GM23338 (cell line): Measurements from ENCODE around the gene BAZ1B. TPM values are rescaled to one million over a fixed set of nuclear protein-coding genes. Genes with fewer than 3 reads are reported as not detected.

Experiments
- ATAC-seq: fragments of 200-7000 bp; cut with Tn5 transposase; 3 replicates; pipeline ENCODE4 v1.9.1; 2020
- DNase-seq: peaks from one replicate; pipeline ENCODE4 v3.0.0-alpha.2; 2015; ENCODE audit warnings: low spot score
- H2AFZ ChIP-seq: fragments of 200-600 bp; sonication (generic); 2 replicates; pipeline ENCODE4 v1.8.0; 2016; ENCODE audit warnings: antibody characterized with exemption, mild to moderate bottlenecking, moderate library complexity
- H3F3A ChIP-seq: fragments of 200-600 bp; sonication (generic); replicated peaks from 2 replicates; pipeline ENCODE4 v1.8.0; 2017; ENCODE audit warnings: antibody characterized with exemption, mixed run types, low read depth
- H3K27ac ChIP-seq: fragments of 200-600 bp; sonication (generic); 2 replicates; pipeline ENCODE4 v1.6.1; 2016; ENCODE audit warnings: low read depth
- H3K27me3 ChIP-seq: fragments of 200-600 bp; sonication (generic); 2 replicates; pipeline ENCODE4 v1.8.0; 2016; ENCODE audit warnings: mild to moderate bottlenecking, mixed run types, moderate library complexity; ENCODE audit not compliant: insufficient read depth
- H3K36me3 ChIP-seq: fragments of 200-600 bp; sonication (generic); 2 replicates; pipeline ENCODE4 v1.8.0; 2016; ENCODE audit warnings: mild to moderate bottlenecking; ENCODE audit not compliant: insufficient read depth
- H3K4me1 ChIP-seq: fragments of 200-600 bp; sonication (generic); 2 replicates; pipeline ENCODE4 v1.8.0; 2016; ENCODE audit warnings: mild to moderate bottlenecking, moderate library complexity; ENCODE audit not compliant: insufficient read depth
- H3K4me2 ChIP-seq: fragments of 200-600 bp; sonication (generic); 2 replicates; pipeline ENCODE4 v1.7.1; 2017; ENCODE audit warnings: mixed run types
- H3K4me3 ChIP-seq: fragments of 200-600 bp; sonication (generic); 2 replicates; pipeline ENCODE4 v1.6.1; 2016; ENCODE audit warnings: mixed run types
- H3K79me2 ChIP-seq: fragments of 200-600 bp; sonication (generic); replicated peaks from 2 replicates; pipeline ENCODE4 v1.8.0; 2017; ENCODE audit warnings: mild to moderate bottlenecking; ENCODE audit not compliant: insufficient read depth
- H3K9me2 ChIP-seq: fragments of 200-600 bp; sonication (generic); 2 replicates; pipeline ENCODE4 v1.8.0; 2017; ENCODE audit not compliant: insufficient read depth
- H4K20me1 ChIP-seq: fragments of 200-600 bp; sonication (generic); replicated peaks from 2 replicates; pipeline ENCODE4 v1.8.0; 2017; ENCODE audit warnings: mild to moderate bottlenecking; ENCODE audit not compliant: insufficient read depth
- H3K27ac Mint-ChIP-seq: 2 replicates; pipeline ENCODE4 v1.8.0; 2020; ENCODE audit warnings: inconsistent platforms, mild to moderate bottlenecking, moderate library complexity, mixed read lengths
- H3K27me3 Mint-ChIP-seq: 3 replicates; pipeline ENCODE4 v1.8.0; 2022; ENCODE audit warnings: low read depth, mild to moderate bottlenecking, moderate library complexity, mixed read lengths, inconsistent platforms; ENCODE audit not compliant: insufficient read depth, poor library complexity
- H3K36me3 Mint-ChIP-seq: 3 replicates; pipeline ENCODE4 v1.8.0; 2021; ENCODE audit warnings: low read depth, mild to moderate bottlenecking, inconsistent platforms, moderate library complexity, mixed read lengths
- H3K4me1 Mint-ChIP-seq: 3 replicates; pipeline ENCODE4 v1.8.0; 2020; ENCODE audit warnings: mild to moderate bottlenecking, inconsistent platforms, mixed read lengths
- H3K4me3 Mint-ChIP-seq: 3 replicates; pipeline ENCODE4 v1.8.0; 2021; ENCODE audit warnings: moderate library complexity, mild to moderate bottlenecking, inconsistent platforms, mixed read lengths
- H3K9me3 Mint-ChIP-seq: 3 replicates; pipeline ENCODE4 v1.8.0; 2020; ENCODE audit warnings: moderate library complexity, mild to moderate bottlenecking, inconsistent platforms, mixed read lengths
- CREB1 ChIP-seq: fragments of 250-450 bp; sonication (Bioruptor Pico); IDR thresholded peaks from 2 replicates; pipeline ENCODE4 v1.5.0; 2020; ENCODE audit warnings: low read depth, mild to moderate bottlenecking, moderate library complexity
- CTCF ChIP-seq, 2 experiments: fragments of 200-600 bp in 1 of 2; sonication (generic) in 1 of 2; conservative IDR thresholded peaks; 2 replicates each; pipeline versions ENCODE4 v1.5.1 to v1.6.1; 2016 to 2017; ENCODE audit warnings: antibody characterized with exemption in 2 of 2, low read depth in 2 of 2, mild to moderate bottlenecking in 2 of 2, moderate library complexity in 1 of 2
- EZH2 ChIP-seq: fragments of 200-600 bp; sonication (generic); IDR thresholded peaks from one replicate; pipeline ENCODE4 v1.8.0; 2017; ENCODE audit warnings: antibody characterized with exemption, mild to moderate bottlenecking, low read depth; ENCODE audit not compliant: unreplicated experiment
- EZH2phosphoT487 ChIP-seq: fragments of 200-600 bp; sonication (generic); IDR thresholded peaks from one replicate; pipeline ENCODE4 v1.8.1; 2018; ENCODE audit warnings: antibody characterized with exemption; ENCODE audit not compliant: unreplicated experiment
- JUNB ChIP-seq: IDR thresholded peaks from one replicate; pipeline ENCODE4 v1.6.1; 2016; ENCODE audit warnings: antibody characterized with exemption; ENCODE audit not compliant: unreplicated experiment
- NANOG ChIP-seq: IDR thresholded peaks from 2 replicates; pipeline ENCODE4 v1.6.1; 2016; ENCODE audit warnings: antibody characterized with exemption, borderline replicate concordance
- POLR2AphosphoS5 ChIP-seq: IDR thresholded peaks from 2 replicates; pipeline ENCODE4 v1.6.1; 2016; ENCODE audit warnings: antibody characterized with exemption, low read depth
- REST ChIP-seq: IDR thresholded peaks from one replicate; pipeline ENCODE4 v1.6.1; 2018; ENCODE audit warnings: antibody characterized with exemption; ENCODE audit not compliant: unreplicated experiment
- STAT1 ChIP-seq: IDR thresholded peaks from one replicate; pipeline ENCODE4 v1.6.1; 2016; ENCODE audit warnings: antibody characterized with exemption; ENCODE audit not compliant: unreplicated experiment
- ZNF114 ChIP-seq: fragments of 250-450 bp; sonication (Bioruptor Pico); IDR thresholded peaks from 2 replicates; pipeline ENCODE4 v1.5.0; 2020; ENCODE audit warnings: mild to moderate bottlenecking, moderate library complexity
- ZNF331 ChIP-seq: fragments of 250-450 bp; sonication (Bioruptor Pico); IDR thresholded peaks from 2 replicates; pipeline ENCODE4 v1.5.0; 2020; ENCODE audit warnings: low read depth, mild to moderate bottlenecking, moderate library complexity
- polyA plus RNA-seq: library from polyadenylated mRNA; unstranded; fragments of >200 nt; fragmentation: Nextera tagmentation; extraction: Ambion mirVana; gene quantifications from 2 replicates; pipeline ENCODE4 v1.2.1, GENCODE V29; 2016
- total RNA-seq: library from RNA; depleted of rRNA; stranded (reverse); fragments of >200 nt; shearing (Covaris generic); gene quantifications from 2 replicates; pipeline ENCODE4 v1.2.3, GENCODE V29; 2014
- TF ChIP-seq, protein P1 (sequence below): fragments of 250-450 bp; sonication (Bioruptor Pico); IDR thresholded peaks from 2 replicates; pipeline ENCODE4 v1.5.0; 2020; ENCODE audit warnings: mild to moderate bottlenecking, moderate library complexity
- TF ChIP-seq, protein P2 (sequence below): IDR thresholded peaks from 2 replicates; pipeline ENCODE4 v1.6.1; 2016; ENCODE audit warnings: antibody characterized with exemption

The BAZ1B gene
- total and polyA plus RNA-seq, 2 experiments from 2014 or later: 40.4 to 70.7 TPM

DNA sequence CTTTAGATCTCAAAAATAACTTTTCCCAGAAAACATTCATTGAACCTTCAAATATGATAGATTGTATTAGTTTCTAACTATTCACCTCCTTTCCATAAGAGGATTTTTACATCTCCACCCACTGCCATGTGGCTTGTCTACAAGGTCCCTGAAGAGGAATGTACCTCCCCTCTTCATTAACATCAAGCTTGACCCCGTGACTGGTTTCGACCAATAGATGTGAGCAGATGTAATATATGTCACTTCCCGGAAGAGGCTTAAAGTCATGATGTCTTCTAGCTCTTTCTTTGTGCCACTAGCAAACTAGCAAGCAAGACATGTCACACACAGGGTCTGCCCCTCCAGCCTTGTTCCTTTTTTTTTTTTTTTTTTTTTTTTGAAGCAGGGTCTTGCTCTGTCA lies 6.9 kb downstream of the BAZ1B start:
- peaks cover 13% of the 10 kb centered on the region for H3K4me1 ChIP-seq
- Mint-ChIP-seq H3K27ac (no peak overlapping the region; the same call in 1 of the 2 replicates), H3K4me3 (no peak overlapping the region), H3K27me3 (no peaks in the 10 kb centered on the region), H3K4me1 (peaks cover 20% of the 10 kb centered on the region), H3K9me3 (no peaks in the 10 kb centered on the region), H3K36me3 (peaks cover 79% of the 10 kb centered on the region)
- H3F3A ChIP-seq: 0 out of 2 replicates have a peak, but pooled peaks cover 4% of the 10 kb centered on the region
- H3K27me3 ChIP-seq: no peaks in the 10 kb centered on the region
- H4K20me1 ChIP-seq: peaks cover 87% of the 10 kb centered on the region
- H3K4me2 ChIP-seq: no peak overlapping the region
- no peak overlapping the region for H3K4me3 ChIP-seq
- H3K79me2 ChIP-seq: peaks cover 100% of the 10 kb centered on the region
- no peaks in the 10 kb centered on the region for H3K9me2 ChIP-seq
- peaks cover 48% of the 10 kb centered on the region for H3K36me3 ChIP-seq
- ATAC-seq (peak; percentile 70), DNase-seq (peak; percentile 41)
- TF ChIP-seq REST: no peak
- TF ChIP-seq, protein P1, sequence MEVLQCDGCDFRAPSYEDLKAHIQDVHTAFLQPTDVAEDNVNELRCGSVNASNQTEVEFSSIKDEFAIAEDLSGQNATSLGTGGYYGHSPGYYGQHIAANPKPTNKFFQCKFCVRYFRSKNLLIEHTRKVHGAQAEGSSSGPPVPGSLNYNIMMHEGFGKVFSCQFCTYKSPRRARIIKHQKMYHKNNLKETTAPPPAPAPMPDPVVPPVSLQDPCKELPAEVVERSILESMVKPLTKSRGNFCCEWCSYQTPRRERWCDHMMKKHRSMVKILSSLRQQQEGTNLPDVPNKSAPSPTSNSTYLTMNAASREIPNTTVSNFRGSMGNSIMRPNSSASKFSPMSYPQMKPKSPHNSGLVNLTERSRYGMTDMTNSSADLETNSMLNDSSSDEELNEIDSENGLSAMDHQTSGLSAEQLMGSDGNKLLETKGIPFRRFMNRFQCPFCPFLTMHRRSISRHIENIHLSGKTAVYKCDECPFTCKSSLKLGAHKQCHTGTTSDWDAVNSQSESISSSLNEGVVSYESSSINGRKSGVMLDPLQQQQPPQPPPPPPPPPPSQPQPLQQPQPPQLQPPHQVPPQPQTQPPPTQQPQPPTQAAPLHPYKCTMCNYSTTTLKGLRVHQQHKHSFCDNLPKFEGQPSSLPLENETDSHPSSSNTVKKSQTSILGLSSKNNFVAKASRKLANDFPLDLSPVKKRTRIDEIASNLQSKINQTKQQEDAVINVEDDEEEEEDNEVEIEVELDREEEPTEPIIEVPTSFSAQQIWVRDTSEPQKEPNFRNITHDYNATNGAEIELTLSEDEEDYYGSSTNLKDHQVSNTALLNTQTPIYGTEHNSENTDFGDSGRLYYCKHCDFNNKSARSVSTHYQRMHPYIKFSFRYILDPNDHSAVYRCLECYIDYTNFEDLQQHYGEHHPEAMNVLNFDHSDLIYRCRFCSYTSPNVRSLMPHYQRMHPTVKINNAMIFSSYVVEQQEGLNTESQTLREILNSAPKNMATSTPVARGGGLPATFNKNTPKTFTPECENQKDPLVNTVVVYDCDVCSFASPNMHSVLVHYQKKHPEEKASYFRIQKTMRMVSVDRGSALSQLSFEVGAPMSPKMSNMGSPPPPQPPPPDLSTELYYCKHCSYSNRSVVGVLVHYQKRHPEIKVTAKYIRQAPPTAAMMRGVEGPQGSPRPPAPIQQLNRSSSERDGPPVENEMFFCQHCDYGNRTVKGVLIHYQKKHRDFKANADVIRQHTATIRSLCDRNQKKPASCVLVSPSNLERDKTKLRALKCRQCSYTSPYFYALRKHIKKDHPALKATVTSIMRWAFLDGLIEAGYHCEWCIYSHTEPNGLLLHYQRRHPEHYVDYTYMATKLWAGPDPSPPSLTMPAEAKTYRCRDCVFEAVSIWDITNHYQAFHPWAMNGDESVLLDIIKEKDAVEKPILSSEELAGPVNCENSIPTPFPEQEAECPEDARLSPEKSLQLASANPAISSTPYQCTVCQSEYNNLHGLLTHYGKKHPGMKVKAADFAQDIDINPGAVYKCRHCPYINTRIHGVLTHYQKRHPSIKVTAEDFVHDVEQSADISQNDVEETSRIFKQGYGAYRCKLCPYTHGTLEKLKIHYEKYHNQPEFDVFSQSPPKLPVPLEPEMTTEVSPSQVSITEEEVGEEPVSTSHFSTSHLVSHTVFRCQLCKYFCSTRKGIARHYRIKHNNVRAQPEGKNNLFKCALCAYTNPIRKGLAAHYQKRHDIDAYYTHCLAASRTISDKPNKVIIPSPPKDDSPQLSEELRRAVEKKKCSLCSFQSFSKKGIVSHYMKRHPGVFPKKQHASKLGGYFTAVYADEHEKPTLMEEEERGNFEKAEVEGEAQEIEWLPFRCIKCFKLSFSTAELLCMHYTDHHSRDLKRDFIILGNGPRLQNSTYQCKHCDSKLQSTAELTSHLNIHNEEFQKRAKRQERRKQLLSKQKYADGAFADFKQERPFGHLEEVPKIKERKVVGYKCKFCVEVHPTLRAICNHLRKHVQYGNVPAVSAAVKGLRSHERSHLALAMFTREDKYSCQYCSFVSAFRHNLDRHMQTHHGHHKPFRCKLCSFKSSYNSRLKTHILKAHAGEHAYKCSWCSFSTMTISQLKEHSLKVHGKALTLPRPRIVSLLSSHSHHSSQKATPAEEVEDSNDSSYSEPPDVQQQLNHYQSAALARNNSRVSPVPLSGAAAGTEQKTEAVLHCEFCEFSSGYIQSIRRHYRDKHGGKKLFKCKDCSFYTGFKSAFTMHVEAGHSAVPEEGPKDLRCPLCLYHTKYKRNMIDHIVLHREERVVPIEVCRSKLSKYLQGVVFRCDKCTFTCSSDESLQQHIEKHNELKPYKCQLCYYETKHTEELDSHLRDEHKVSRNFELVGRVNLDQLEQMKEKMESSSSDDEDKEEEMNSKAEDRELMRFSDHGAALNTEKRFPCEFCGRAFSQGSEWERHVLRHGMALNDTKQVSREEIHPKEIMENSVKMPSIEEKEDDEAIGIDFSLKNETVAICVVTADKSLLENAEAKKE (CRISPR knock-in tag): no peak
- no peak for TF ChIP-seq EZH2
- TF ChIP-seq, protein P2, sequence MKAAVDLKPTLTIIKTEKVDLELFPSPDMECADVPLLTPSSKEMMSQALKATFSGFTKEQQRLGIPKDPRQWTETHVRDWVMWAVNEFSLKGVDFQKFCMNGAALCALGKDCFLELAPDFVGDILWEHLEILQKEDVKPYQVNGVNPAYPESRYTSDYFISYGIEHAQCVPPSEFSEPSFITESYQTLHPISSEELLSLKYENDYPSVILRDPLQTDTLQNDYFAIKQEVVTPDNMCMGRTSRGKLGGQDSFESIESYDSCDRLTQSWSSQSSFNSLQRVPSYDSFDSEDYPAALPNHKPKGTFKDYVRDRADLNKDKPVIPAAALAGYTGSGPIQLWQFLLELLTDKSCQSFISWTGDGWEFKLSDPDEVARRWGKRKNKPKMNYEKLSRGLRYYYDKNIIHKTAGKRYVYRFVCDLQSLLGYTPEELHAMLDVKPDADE: no peak
- no peak for TF ChIP-seq EZH2phosphoT487
- no peak for TF ChIP-seq JUNB
- no peak for TF ChIP-seq CTCF (conservative IDR thresholded peaks at IDR 0.05; ENCODE audit: low read depth in 2 of 2)
- TF ChIP-seq ZNF114 (CRISPR knock-in tag): no peak
- no peak for TF ChIP-seq POLR2AphosphoS5
- no peak for TF ChIP-seq NANOG
- no peak for TF ChIP-seq STAT1
- TF ChIP-seq ZNF331 (CRISPR knock-in tag): no peak
- TF ChIP-seq CREB1 (CRISPR knock-in tag): no peak
- H2AFZ ChIP-seq: no peak overlapping the region
- H3K27ac ChIP-seq: no peak overlapping the region
